Spleen (tissue), 7 donors: Measurements from ENCODE around the gene FNTB.

Experiments used
- CTCF ChIP-seq, 11 experiments: fragments of 200-600 bp in 7 of 11; fragments of 450-650 bp in 4 of 11; sonication (generic) in 4 of 11; IDR thresholded peaks in 8 of 11; conservative IDR thresholded peaks in 3 of 11; 1 replicate in 7 of 11; 2 replicates in 4 of 11; pipeline versions ENCODE4 v1.4.0 to v1.8.0; 2016 to 2021; ENCODE audit warnings: antibody characterized with exemption in 11 of 11, inconsistent platforms in 4 of 11, mild to moderate bottlenecking in 1 of 11
- POLR2A ChIP-seq, 3 donors: fragments of 450-650 bp; IDR thresholded peaks; one replicate each; pipeline ENCODE4 v1.5.1; 2017; ENCODE audit warnings: antibody characterized with exemption in 3 of 3, mild to moderate bottlenecking in 1 of 3
- donor health status: DM: no; HTN: no; CAD: no; lungs with moderate emphysema.
- donor health status: DM: no; HTN: no; CAD: no.
- donor health status: DM: no; HTN: no; CAD: no.

- TF ChIP-seq CTCF (IDR thresholded peaks at IDR 0.05 in 8 of 11, conservative IDR thresholded peaks at IDR 0.05 in 3 of 11) = no peak
- TF ChIP-seq POLR2A (IDR thresholded peaks at IDR 0.05) = no peak
Observed at GRCh38 chr14:65072937-65073336, 86.2 kb downstream of the FNTB start.
